Measurements from ENCODE around the gene ADAMTS5.

GRCh38 chr21:26956813-26957212 is 10.1 kb downstream of the ADAMTS5 start:
- TF ChIP-seq CTCF (IDR thresholded peaks at IDR 0.05; ENCODE audit: insufficient read depth, low read length) (no peak), POLR2AphosphoS5 (IDR thresholded peaks at IDR 0.05; ENCODE audit: low read depth) (no peak), REST (IDR thresholded peaks at IDR 0.05; ENCODE audit: insufficient replicate concordance, low read depth) (no peak), GABPA (IDR thresholded peaks at IDR 0.05; ENCODE audit: low read depth) (no peak), SPI1 (IDR thresholded peaks at IDR 0.05; ENCODE audit: borderline replicate concordance, low read depth) (no peak)

All from HL-60 (cell line).